Gastroesophageal sphincter (tissue), 3 donors: Measurements from ENCODE around the gene MSS51.
A peak's percentile ranks its signal among the peaks of the same experiment; 100 is the strongest.

Source experiments
- CTCF ChIP-seq, 4 experiments: fragments of 200-600 bp in 2 of 4; fragments of 450-650 bp in 2 of 4; sonication (generic) in 1 of 4; IDR thresholded peaks; one replicate each; pipeline ENCODE4 v1.5.1; 2017 to 2019; ENCODE audit warnings: antibody characterized with exemption in 4 of 4, mild to moderate bottlenecking in 2 of 4, moderate library complexity in 2 of 4
- EP300 ChIP-seq: sonication (generic); formaldehyde crosslinking; IDR thresholded peaks from one replicate; pipeline ENCODE4 v1.6.1; 2017; ENCODE audit warnings: antibody characterized with exemption, mild to moderate bottlenecking
- POLR2A ChIP-seq, 2 donors: fragments of 450-650 bp; IDR thresholded peaks; one replicate each; pipeline ENCODE4 v1.6.1; 2017; ENCODE audit warnings: antibody characterized with exemption in 2 of 2, mild to moderate bottlenecking in 2 of 2, moderate library complexity in 1 of 2
- POLR2AphosphoS5 ChIP-seq: sonication (generic); formaldehyde crosslinking; IDR thresholded peaks from one replicate; pipeline ENCODE4 v1.6.1; 2017; ENCODE audit warnings: antibody characterized with exemption

- TF ChIP-seq POLR2A (IDR thresholded peaks at IDR 0.05) = peak; percentile 77 to 79
- TF ChIP-seq EP300 = no peak
- TF ChIP-seq POLR2AphosphoS5 = peak; percentile 91
- peak in 2 of 4 experiments; percentile 12 to 55 for TF ChIP-seq CTCF (IDR thresholded peaks at IDR 0.05)
Observed at GRCh38 chr10:73413528-73414229, 19.7 kb downstream of the MSS51 start, which contains the start of gene ANXA7.
